HUES6 (cell line): ENCODE results near the gene TRMT10B.

Source experiments
- H3K27ac ChIP-seq: 2 replicates; pipeline ENCODE4 v1.7.0; 2013; ENCODE audit warnings: low read depth, mild to moderate bottlenecking, low read length, inconsistent platforms
- H3K27me3 ChIP-seq: 2 replicates; pipeline ENCODE4 v1.6.1; 2013; ENCODE audit warnings: low read length; ENCODE audit not compliant: control insufficient read depth, insufficient read depth
- H3K36me3 ChIP-seq: 2 replicates; pipeline ENCODE4 v1.6.1; 2013; ENCODE audit warnings: low read length; ENCODE audit not compliant: control insufficient read depth, insufficient read depth
- H3K4me1 ChIP-seq: 2 replicates; pipeline ENCODE4 v1.6.1; 2013; ENCODE audit warnings: low read length; ENCODE audit not compliant: control insufficient read depth, insufficient read depth
- H3K4me3 ChIP-seq: 2 replicates; pipeline ENCODE4 v1.5.1; 2013; ENCODE audit warnings: low read depth, low read length
- H3K9ac ChIP-seq: one replicate; pipeline ENCODE4 v1.6.1; 2013; ENCODE audit warnings: mild to moderate bottlenecking, low read length
- H3K9me3 ChIP-seq: 2 replicates; pipeline ENCODE4 v1.6.1; 2013; ENCODE audit warnings: low read depth, low read length; ENCODE audit not compliant: control insufficient read depth, insufficient read depth

The TRMT10B gene

DNA sequence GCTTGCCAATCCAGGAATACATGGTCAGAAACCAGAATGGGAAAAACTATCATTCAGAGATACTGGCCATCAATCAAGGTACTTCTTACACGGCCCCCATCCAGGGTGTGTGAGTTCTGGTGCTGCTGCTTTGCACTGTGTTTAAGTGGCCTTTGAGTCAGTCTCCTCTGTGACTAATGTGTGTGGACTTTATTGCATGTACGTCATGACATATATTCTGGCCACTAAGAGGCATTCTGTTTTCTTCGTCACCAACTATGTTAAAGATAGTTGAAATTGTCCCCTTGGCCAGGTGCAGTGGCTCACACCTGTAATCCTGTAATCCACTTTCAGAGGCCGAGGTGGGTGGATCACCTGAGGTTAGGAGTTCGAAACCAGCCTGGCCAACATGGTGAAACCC lies 22.7 kb downstream of the TRMT10B start:
- no peaks in the 10 kb centered on the region for H3K4me1 ChIP-seq
- no peaks in the 10 kb centered on the region for H3K9me3 ChIP-seq
- no peak overlapping the region for H3K27ac ChIP-seq
- no peak overlapping the region for H3K9ac ChIP-seq
- H3K27me3 ChIP-seq = no peaks in the 10 kb centered on the region
- H3K4me3 ChIP-seq = no peak overlapping the region
- H3K36me3 ChIP-seq = peaks cover 56% of the 10 kb centered on the region

GRCh38 chr9:37778534-37778933 lies 24.9 kb downstream of the TRMT10B start:
- no peak overlapping the region for H3K9ac ChIP-seq
- H3K27ac ChIP-seq = no peak overlapping the region
- H3K36me3 ChIP-seq = peaks cover 74% of the 10 kb centered on the region
- H3K27me3 ChIP-seq = no peaks in the 10 kb centered on the region
- H3K4me3 ChIP-seq = no peak overlapping the region
- no peaks in the 10 kb centered on the region for H3K9me3 ChIP-seq
- no peaks in the 10 kb centered on the region for H3K4me1 ChIP-seq

GRCh38 chr9:37784291-37784615 lies 30.6 kb downstream of the TRMT10B start:
- no peaks in the 10 kb centered on the region for H3K27me3 ChIP-seq
- no peaks in the 10 kb centered on the region; the same call in 1 of the 2 replicates for H3K4me1 ChIP-seq
- peak overlapping the region; percentile 98 for H3K4me3 ChIP-seq
- peak overlapping the region; percentile 98 for H3K9ac ChIP-seq
- peak overlapping the region; percentile 90 for H3K27ac ChIP-seq
- H3K9me3 ChIP-seq = no peaks in the 10 kb centered on the region
- peaks cover 47% of the 10 kb centered on the region for H3K36me3 ChIP-seq

- H3K9ac ChIP-seq = peak within 1 kb of the TSS; percentile 98
- no peaks in the 10 kb centered on the region; the same call in 1 of the 2 replicates for H3K4me1 ChIP-seq
- H3K4me3 ChIP-seq = peak within 1 kb of the TSS; percentile 98
- H3K36me3 ChIP-seq = peaks cover 41% of the 10 kb centered on the region
- H3K9me3 ChIP-seq = no peaks in the 10 kb centered on the region
- no peaks in the 10 kb centered on the region for H3K27me3 ChIP-seq
- H3K27ac ChIP-seq = peak within 1 kb of the TSS; percentile 90
Measured at GRCh38 chr9:37784616-37785483, 31.2 kb downstream of the TRMT10B start, which contains the start of gene EXOSC3. Gene EXOSC3, minus strand, starts transcription at chr9:37785064. Its CDS starts 20 bp downstream, at chr9:37785044.

DNA sequence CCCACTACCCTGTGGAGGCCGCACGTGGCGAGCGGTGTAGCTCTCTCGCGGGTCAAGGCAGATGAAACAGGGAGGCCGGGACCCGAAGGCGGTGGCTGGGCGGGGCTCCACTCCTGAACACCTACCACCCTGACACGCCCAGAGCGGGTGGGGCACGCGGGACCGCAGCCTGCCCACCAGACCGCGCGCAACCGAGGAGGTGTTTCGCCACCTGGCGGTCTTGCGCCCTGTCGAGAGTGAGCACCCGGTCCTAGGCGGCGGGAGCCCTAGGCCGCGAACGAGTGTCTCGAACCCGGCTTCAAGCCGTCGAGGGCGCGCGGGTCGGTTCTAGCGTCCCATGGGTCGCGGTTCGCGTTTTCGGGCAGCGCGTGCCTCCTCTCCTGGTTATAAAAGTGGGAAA lies 33.5 kb downstream of the TRMT10B start:
- no peaks in the 10 kb centered on the region; the same call in 1 of the 2 replicates for H3K4me1 ChIP-seq

DNA sequence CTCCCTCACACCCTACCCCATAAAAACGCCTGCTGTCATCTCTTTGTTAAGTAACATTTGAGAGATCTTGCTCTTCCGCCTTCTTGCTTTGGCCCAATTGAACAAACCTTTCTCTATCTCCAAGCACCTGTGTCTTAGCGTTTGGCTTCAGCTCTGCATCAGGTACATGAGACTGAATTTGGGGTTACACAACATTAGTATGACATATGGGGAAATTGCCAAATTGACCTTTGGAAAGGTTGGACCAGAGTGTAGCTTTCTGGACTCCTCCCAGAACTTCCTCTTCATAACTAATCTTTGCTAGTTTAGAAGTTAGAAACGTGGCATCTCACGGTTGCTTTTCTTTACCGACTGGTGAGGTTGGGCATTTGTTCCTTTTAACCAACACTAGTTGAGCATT lies 34.7 kb downstream of the TRMT10B start:
- no peak overlapping the region for H3K4me3 ChIP-seq
- H3K36me3 ChIP-seq = peaks cover 6% of the 10 kb centered on the region
- no peak overlapping the region for H3K9ac ChIP-seq
- H3K27me3 ChIP-seq = no peaks in the 10 kb centered on the region
- H3K9me3 ChIP-seq = no peaks in the 10 kb centered on the region
- no peaks in the 10 kb centered on the region; the same call in 1 of the 2 replicates for H3K4me1 ChIP-seq
- H3K27ac ChIP-seq = no peak overlapping the region

More for the DNA sequence above, 33.5 kb downstream of the TRMT10B start:
- H3K36me3 ChIP-seq = peaks cover 19% of the 10 kb centered on the region
- H3K9me3 ChIP-seq = no peaks in the 10 kb centered on the region
- no peaks in the 10 kb centered on the region for H3K27me3 ChIP-seq
- no peak overlapping the region for H3K4me3 ChIP-seq
- H3K27ac ChIP-seq = no peak overlapping the region
- H3K9ac ChIP-seq = no peak overlapping the region

- H3K9ac ChIP-seq = no peak overlapping the region
- no peaks in the 10 kb centered on the region for H3K4me1 ChIP-seq
- H3K4me3 ChIP-seq = no peak overlapping the region
- H3K9me3 ChIP-seq = no peaks in the 10 kb centered on the region
- H3K36me3 ChIP-seq = no peaks in the 10 kb centered on the region
- H3K27ac ChIP-seq = no peak overlapping the region
- H3K27me3 ChIP-seq = peaks cover under 1% of the 10 kb centered on the region; the same call in 1 of the 2 replicates
Measured at GRCh38 chr9:37790096-37790495, 36.5 kb downstream of the TRMT10B start.

- Histone ChIP-seq H3K27me3 (peaks cover 4% of the 10 kb centered on the region; the same call in 1 of the 2 replicates), H3K36me3 (no peaks in the 10 kb centered on the region), H3K9ac (no peak overlapping the region), H3K4me1 (no peaks in the 10 kb centered on the region), H3K9me3 (no peaks in the 10 kb centered on the region), H3K27ac (no peak overlapping the region), H3K4me3 (no peak overlapping the region)
Measured at GRCh38 chr9:37792122-37792521, 38.5 kb downstream of the TRMT10B start.

DNA sequence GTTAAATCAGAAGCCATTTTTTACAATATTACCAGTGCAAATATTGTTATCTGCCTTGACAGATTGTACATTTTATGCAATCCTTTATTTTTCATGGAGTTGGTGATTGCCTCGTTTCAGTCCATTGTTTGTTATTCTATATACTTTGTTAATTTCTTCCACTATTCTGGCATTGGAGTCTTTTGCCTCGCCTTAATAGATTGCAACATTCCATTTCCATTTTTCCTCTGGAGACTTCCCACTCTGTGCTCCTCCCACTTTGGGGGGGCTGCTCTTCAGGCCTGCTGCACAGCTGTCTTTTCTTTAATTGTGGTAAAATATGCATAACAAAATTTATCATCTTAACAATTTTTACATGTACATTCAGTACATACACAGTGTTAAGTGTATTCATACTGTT lies 42.6 kb downstream of the TRMT10B start:
- no peaks in the 10 kb centered on the region for H3K36me3 ChIP-seq
- H3K27ac ChIP-seq = no peak overlapping the region
- no peak overlapping the region for H3K9ac ChIP-seq
- no peaks in the 10 kb centered on the region for H3K9me3 ChIP-seq
- no peak overlapping the region for H3K4me3 ChIP-seq
- H3K27me3 ChIP-seq = peaks cover 4% of the 10 kb centered on the region; the same call in 1 of the 2 replicates
- H3K4me1 ChIP-seq = 0 out of 2 replicates have a peak, but pooled peaks cover 5% of the 10 kb centered on the region

DNA sequence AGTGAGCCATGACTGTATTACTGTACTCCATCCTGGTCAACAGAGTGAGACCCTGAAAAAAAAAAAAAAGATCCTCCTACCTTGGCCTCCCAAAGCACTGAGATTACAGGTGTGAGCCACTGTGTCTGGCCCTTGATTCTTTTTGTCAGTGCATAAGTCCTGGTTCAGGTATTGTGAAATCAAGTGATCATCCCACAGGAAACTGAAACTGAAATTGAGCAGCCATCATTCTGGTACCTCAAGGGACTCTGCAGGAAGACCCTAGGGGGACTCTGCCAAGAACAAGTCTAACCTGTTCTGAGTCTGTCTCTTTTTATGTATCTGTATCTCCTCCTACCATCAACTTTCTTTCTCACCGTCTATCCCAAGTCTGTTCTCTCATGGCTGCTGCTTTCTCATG lies 45.1 kb downstream of the TRMT10B start:
- peaks cover 4% of the 10 kb centered on the region; the same call in 1 of the 2 replicates for H3K27me3 ChIP-seq
- H3K36me3 ChIP-seq = no peaks in the 10 kb centered on the region
- no peak overlapping the region for H3K4me3 ChIP-seq
- peaks cover 16% of the 10 kb centered on the region for H3K4me1 ChIP-seq
- no peaks in the 10 kb centered on the region for H3K9me3 ChIP-seq
- H3K9ac ChIP-seq = no peak overlapping the region
- no peak overlapping the region for H3K27ac ChIP-seq

DNA sequence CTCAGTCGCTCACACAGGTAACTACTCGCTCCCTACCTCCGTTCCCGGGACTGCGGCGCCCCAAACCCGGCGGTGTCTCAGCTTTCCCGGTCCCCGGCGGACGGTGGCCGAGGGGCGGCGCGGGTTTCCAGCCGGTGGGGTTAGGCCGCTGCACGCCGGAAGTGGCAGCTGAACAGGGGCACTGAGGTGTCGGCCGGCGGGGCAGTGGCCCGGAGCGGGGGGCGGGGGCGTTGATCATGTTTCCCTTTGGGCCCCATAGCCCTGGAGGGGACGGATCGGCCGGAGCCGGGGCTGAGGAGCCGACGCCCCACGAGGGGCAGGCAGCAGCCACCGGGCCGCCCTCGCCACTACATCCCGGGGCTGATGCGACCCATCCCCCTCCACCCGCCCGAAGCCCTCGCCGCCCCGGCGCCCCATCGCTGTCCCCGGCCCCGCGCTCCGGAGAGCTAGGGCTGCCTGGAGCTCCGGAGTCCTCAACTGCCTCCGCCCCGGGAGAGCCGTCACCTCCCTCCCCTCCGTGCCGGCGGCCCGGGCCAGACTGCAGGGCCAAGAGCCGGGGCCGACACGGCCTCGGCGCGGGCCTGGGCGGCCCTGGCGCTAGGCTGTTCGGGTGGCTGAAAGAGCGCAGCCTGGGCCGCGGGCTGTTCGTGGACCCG lies 47.2 kb downstream of the TRMT10B start, which contains the start of gene DCAF10:
TSS of gene DCAF10 (plus strand) at position 167 of the 656 bp plus-strand sequence. CDS start at position 237, 70 bp downstream.
- Histone ChIP-seq H3K36me3 (no peaks in the 10 kb centered on the region), H3K27ac (peak within 1 kb of the TSS; percentile 70; the same call in 1 of the 2 replicates), H3K27me3 (no peaks in the 10 kb centered on the region), H3K9ac (peak within 1 kb of the TSS; percentile 88), H3K4me3 (peak within 1 kb of the TSS; percentile 80), H3K9me3 (no peaks in the 10 kb centered on the region), H3K4me1 (peaks cover 16% of the 10 kb centered on the region)
